Testis (tissue), 2 donors: ENCODE data around the gene GAA.

Source experiments
- CTCF ChIP-seq, 3 experiments: fragments of 450-650 bp in 2 of 3; fragments of 200-600 bp in 1 of 3; sonication (generic) in 1 of 3; IDR thresholded peaks; one replicate each; pipeline ENCODE4 v1.5.1; 2016 to 2019; ENCODE audit warnings: antibody characterized with exemption in 3 of 3, mild to moderate bottlenecking in 2 of 3, moderate library complexity in 1 of 3
- POLR2A ChIP-seq: fragments of 450-650 bp; IDR thresholded peaks from one replicate; pipeline ENCODE4 v1.6.1; 2017; ENCODE audit warnings: antibody characterized with exemption, mild to moderate bottlenecking, moderate library complexity

- TF ChIP-seq CTCF (IDR thresholded peaks at IDR 0.05), result no peak
- TF ChIP-seq POLR2A, result no peak
Measured at GRCh38 chr17:80115159-80115558, 13.8 kb downstream of the GAA start.
